ENCODE data around the gene SLC12A7.

Gene SLC12A7

DNA sequence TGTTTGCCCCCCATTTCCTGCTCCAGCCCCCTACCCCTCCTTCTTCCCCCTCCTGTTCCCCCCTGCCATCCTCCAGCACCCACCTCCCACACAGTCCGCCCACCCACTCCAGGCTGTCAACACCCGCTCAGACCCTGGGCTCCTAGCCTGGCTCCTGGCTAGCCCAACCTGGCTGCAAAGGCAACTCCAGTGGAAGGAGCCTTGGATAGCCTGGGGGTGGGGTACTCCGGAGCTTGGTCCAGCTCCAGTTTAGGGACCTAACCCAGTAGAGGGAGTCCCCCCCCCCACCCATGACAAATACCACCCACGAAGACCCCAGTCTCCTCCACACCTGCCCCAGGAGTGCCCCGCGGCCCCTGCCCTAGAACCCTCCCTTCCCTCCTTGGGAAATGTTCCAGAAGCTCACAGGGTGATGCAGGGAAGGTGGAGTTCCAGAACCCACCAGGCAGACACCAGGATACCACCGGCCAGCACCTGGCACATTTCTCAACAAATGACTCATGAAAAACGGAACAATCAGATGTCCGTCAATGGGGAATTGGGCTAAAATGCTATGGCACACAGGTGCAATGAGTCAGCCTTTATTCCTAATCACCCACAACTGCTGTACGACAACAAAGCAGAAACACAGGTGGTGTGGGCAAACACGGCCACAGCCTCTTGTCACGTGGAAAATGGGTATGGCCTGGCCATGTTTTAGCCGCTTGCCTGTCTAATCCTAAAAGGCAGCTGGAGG, 901 bp upstream of the SLC12A7 start:
- no peaks in the 10 kb centered on the region for H3K27me3 ChIP-seq (ENCODE audit: control insufficient read depth in 2 of 2, insufficient read depth in 2 of 2, low read length in 2 of 2)
- no peaks in the 10 kb centered on the region for H3K36me3 ChIP-seq (ENCODE audit: control insufficient read depth in 2 of 2, insufficient read depth in 2 of 2, low read length in 2 of 2)
- no peak overlapping the region for H3K9ac ChIP-seq (ENCODE audit: low read depth in 1 of 2, low read length in 2 of 2)
- H3K4me1 ChIP-seq (ENCODE audit: control insufficient read depth in 2 of 2, insufficient read depth in 2 of 2, low read length in 2 of 2): peaks cover 26% of the 10 kb centered on the region in 2 donors
- no peak overlapping the region for H3K27ac ChIP-seq (ENCODE audit: low read depth in 2 of 2, low read length in 2 of 2)
- no peaks in the 10 kb centered on the region for H3K9me3 ChIP-seq (ENCODE audit: control insufficient read depth in 2 of 2, low read length in 2 of 2)
- no peak overlapping the region for H3K4me3 ChIP-seq (ENCODE audit: low read length in 2 of 2)

DNA sequence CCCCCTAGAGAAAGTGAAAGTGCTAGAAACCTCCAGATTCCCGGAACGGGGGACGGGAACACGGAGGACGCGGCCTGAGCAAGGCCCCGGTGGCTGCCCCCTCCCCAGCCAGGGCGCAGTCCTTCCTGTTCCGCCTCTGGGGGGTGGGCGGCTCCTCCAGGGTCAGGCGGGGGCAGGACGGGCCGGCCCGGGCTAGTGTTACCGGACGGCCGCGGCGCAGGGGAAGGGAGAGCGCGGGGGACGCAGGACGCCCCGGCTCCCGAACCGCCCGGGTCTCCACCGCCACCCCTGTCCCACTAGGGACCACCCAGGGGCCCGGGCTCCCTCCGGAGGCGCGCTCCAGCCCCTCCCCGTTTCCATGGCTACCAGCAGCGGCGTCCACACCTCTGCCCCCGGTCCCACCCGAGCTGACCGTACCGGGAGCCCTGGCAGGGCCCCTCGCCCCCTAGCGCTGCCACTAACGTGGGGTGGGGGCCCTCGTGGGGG, 579 bp downstream of the SLC12A7 start:
- no peaks in the 10 kb centered on the region for H3K9me3 ChIP-seq (ENCODE audit: control insufficient read depth in 2 of 2, low read length in 2 of 2)

DNA sequence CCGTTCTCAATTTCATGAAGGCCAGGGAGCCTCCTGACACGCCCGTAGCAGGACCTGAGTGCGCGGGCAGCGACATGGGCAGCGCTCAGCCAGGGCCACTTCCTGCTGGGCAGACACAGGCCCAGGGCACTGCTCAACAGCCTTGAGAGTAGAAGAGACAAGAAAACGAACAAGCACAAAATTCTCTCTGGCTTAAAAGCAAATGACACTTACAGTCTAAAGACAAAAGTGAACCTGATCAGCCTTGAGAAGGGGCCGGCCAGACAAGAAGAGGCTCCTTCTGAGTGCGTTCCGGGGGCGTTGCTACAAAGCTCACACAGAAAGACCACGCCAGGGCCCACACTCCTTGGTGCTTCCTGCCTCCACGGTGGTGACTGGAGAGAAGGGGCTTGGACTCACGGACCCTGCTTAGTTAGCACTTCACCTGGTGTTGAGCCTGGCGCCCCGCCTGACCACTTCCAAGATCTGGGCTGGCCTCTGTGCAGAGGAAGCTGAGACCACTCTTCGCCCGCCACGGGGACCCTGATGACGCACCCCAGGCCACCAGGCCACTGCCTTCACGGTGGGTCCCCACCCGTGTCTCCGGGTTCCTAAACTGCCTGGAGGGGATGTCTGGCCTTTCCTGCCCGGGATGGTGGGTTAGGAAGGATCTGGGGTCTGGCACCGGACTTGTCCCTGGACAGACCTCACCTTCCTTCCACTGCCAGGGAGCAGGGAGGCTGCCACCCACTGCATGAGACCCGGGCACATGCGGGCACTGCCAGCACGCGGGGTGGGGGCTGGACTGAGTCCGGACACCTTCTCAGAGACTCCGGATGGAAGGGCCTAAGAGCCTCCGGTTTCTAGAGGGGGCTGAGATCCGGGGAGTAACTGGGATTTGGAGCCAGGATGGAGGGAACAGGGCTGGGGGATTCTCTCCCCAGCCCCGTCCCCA, 1.3 kb downstream of the SLC12A7 start:
- H3K4me1 ChIP-seq (ENCODE audit: control insufficient read depth in 2 of 2, insufficient read depth in 2 of 2, low read length in 2 of 2): peaks cover 47 to 48% of the 10 kb centered on the region in 2 donors
- no peaks in the 10 kb centered on the region for H3K27me3 ChIP-seq (ENCODE audit: control insufficient read depth in 2 of 2, insufficient read depth in 2 of 2, low read length in 2 of 2)
- peak overlapping the region; percentile 82 to 92 for H3K27ac ChIP-seq (ENCODE audit: low read depth in 2 of 2, low read length in 2 of 2)
- H3K9ac ChIP-seq (ENCODE audit: low read depth in 1 of 2, low read length in 2 of 2): peak overlapping the region; percentile 91 to 95
- peak overlapping the region; percentile 81 to 87 for H3K4me3 ChIP-seq (ENCODE audit: low read length in 2 of 2)
- no peaks in the 10 kb centered on the region for H3K9me3 ChIP-seq (ENCODE audit: control insufficient read depth in 2 of 2, low read length in 2 of 2)
- peaks cover 0 to 2% of the 10 kb centered on the region in 2 donors for H3K36me3 ChIP-seq (ENCODE audit: control insufficient read depth in 2 of 2, insufficient read depth in 2 of 2, low read length in 2 of 2)

More for the DNA sequence above, 579 bp downstream of the SLC12A7 start:
- Histone ChIP-seq H3K36me3 (ENCODE audit: control insufficient read depth in 2 of 2, insufficient read depth in 2 of 2, low read length in 2 of 2) (peaks cover 0 to 2% of the 10 kb centered on the region in 2 donors), H3K4me3 (ENCODE audit: low read length in 2 of 2) (peak overlapping the region; percentile 81 to 87), H3K27ac (ENCODE audit: low read depth in 2 of 2, low read length in 2 of 2) (peak overlapping the region; percentile 82 to 92), H3K4me1 (ENCODE audit: control insufficient read depth in 2 of 2, insufficient read depth in 2 of 2, low read length in 2 of 2) (peaks cover 41% of the 10 kb centered on the region in 2 donors), H3K27me3 (ENCODE audit: control insufficient read depth in 2 of 2, insufficient read depth in 2 of 2, low read length in 2 of 2) (no peaks in the 10 kb centered on the region), H3K9ac (ENCODE audit: low read depth in 1 of 2, low read length in 2 of 2) (peak overlapping the region; percentile 91 to 95)

DNA sequence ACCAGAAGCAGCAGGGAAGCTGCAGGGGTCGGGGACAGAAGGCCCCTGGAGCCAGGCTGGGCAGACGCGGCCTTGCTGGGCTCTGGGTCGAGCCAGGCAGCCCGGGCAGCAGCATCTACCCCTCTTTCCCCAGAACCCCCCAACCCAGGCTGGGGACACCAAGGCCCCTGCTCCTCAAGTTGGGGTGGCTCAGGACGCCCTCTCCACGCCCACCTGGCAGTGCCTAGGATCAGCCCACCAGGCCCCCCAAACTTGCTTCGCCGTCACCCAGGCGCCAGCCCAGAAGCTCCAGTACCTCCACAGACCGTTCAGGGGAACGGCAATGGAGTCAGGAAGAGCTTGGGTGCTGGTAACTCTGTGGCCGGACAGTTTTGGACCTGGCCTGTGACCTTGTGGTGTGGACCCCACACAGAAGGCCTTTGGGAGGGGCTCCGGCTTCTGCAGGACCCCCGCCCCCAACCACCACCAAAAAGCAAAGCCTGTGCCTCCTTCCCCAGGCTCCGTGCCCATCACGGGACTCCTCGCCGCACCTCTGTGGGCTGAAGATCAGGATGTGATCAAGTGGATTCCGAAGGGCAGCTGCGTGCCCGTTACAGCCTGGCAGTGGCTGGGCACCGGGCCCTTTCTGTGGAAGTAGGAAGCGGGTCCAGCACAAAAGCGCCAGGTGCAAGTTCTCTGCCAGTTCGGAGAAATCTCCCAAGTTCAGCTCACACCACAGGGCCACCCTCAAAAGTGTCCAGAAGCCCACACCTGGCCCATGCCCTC, 2.1 kb downstream of the SLC12A7 start:
- Histone ChIP-seq H3K4me3 (ENCODE audit: low read length in 2 of 2) (peak overlapping the region; percentile 81 to 87), H3K27ac (ENCODE audit: low read depth in 2 of 2, low read length in 2 of 2) (peak overlapping the region; percentile 82 to 92), H3K27me3 (ENCODE audit: control insufficient read depth in 2 of 2, insufficient read depth in 2 of 2, low read length in 2 of 2) (no peaks in the 10 kb centered on the region), H3K9me3 (ENCODE audit: control insufficient read depth in 2 of 2, low read length in 2 of 2) (no peaks in the 10 kb centered on the region), H3K4me1 (ENCODE audit: control insufficient read depth in 2 of 2, insufficient read depth in 2 of 2, low read length in 2 of 2) (peaks cover 56 to 57% of the 10 kb centered on the region in 2 donors), H3K9ac (ENCODE audit: low read depth in 1 of 2, low read length in 2 of 2) (peak overlapping the region; percentile 91 to 95), H3K36me3 (ENCODE audit: control insufficient read depth in 2 of 2, insufficient read depth in 2 of 2, low read length in 2 of 2) (peaks cover 0 to 2% of the 10 kb centered on the region in 2 donors)

DNA sequence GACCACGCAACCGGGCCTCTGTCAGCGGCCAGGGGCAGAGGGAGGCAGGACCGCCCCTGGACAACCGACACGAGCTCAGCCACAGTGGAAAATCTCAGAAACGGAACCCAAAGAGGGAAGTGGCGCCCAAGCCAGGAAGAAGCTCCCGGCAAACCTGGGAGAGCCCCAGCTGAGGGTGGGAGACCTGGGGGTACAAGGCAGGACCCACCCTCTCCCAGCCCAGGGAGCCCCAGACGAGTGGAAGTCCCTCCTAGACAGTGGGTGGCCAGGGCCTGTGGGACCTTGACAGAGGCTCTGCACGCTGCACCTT, 3.0 kb downstream of the SLC12A7 start:
- Histone ChIP-seq H3K27me3 (ENCODE audit: control insufficient read depth in 2 of 2, insufficient read depth in 2 of 2, low read length in 2 of 2) (no peaks in the 10 kb centered on the region), H3K9ac (ENCODE audit: low read depth in 1 of 2, low read length in 2 of 2) (peak overlapping the region in 1 of 2 donors; percentile 95), H3K4me1 (ENCODE audit: control insufficient read depth in 2 of 2, insufficient read depth in 2 of 2, low read length in 2 of 2) (peaks cover 65 to 66% of the 10 kb centered on the region in 2 donors), H3K36me3 (ENCODE audit: control insufficient read depth in 2 of 2, insufficient read depth in 2 of 2, low read length in 2 of 2) (peaks cover 0 to 2% of the 10 kb centered on the region in 2 donors), H3K4me3 (ENCODE audit: low read length in 2 of 2) (peak overlapping the region in 1 of 2 donors; percentile 31), H3K9me3 (ENCODE audit: control insufficient read depth in 2 of 2, low read length in 2 of 2) (no peaks in the 10 kb centered on the region), H3K27ac (ENCODE audit: low read depth in 2 of 2, low read length in 2 of 2) (peak overlapping the region; percentile 31 to 92)

DNA sequence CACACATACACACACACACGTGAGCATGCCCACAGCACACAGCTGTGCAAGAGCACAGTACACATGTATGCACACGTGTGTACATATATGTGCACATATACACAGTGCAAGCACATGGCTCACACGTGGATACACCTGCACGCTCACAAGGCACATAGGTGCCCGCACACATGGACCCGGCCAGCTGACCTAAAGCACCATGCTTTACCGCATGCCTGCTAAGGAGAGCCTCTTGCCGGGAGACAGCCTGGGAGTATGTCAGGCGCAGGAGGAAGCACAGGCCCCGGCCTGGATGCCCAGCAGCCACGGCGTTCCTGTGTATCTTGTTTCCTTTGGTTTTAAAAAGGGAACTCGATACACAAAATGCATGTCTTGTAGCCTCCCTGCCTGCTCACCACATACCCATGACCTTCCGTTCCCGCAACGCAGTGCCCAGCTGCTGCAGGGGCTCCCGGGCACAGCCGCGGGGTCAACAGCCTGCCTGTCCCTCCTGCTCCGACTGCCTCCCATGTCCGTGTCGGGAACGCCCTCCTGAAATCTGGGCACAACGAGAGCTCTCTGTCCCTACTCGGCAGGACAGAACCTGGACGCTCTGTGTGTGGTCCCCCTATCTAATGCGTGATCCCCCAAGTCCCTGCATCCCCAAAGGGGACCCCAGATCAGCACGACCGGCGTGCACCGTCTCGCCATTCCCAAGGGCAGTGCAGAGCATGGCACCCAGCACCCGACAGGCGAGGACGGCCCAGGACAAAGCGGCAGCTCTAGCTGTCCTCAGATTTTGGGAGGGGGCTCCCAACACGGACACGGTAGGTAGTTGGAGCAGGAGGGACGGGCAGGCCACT, 3.6 kb downstream of the SLC12A7 start:
- H3K27ac ChIP-seq (ENCODE audit: low read depth in 2 of 2, low read length in 2 of 2): peak overlapping the region; percentile 92 to 95
- H3K9ac ChIP-seq (ENCODE audit: low read depth in 1 of 2, low read length in 2 of 2): peak overlapping the region in 1 of 2 donors; percentile 95
- H3K36me3 ChIP-seq (ENCODE audit: control insufficient read depth in 2 of 2, insufficient read depth in 2 of 2, low read length in 2 of 2): peaks cover 0 to 2% of the 10 kb centered on the region in 2 donors
- H3K4me1 ChIP-seq (ENCODE audit: control insufficient read depth in 2 of 2, insufficient read depth in 2 of 2, low read length in 2 of 2): peaks cover 70 to 71% of the 10 kb centered on the region in 2 donors
- H3K27me3 ChIP-seq (ENCODE audit: control insufficient read depth in 2 of 2, insufficient read depth in 2 of 2, low read length in 2 of 2): no peaks in the 10 kb centered on the region
- no peaks in the 10 kb centered on the region for H3K9me3 ChIP-seq (ENCODE audit: control insufficient read depth in 2 of 2, low read length in 2 of 2)
- peak overlapping the region in 1 of 2 donors; percentile 42 for H3K4me3 ChIP-seq (ENCODE audit: low read length in 2 of 2)

DNA sequence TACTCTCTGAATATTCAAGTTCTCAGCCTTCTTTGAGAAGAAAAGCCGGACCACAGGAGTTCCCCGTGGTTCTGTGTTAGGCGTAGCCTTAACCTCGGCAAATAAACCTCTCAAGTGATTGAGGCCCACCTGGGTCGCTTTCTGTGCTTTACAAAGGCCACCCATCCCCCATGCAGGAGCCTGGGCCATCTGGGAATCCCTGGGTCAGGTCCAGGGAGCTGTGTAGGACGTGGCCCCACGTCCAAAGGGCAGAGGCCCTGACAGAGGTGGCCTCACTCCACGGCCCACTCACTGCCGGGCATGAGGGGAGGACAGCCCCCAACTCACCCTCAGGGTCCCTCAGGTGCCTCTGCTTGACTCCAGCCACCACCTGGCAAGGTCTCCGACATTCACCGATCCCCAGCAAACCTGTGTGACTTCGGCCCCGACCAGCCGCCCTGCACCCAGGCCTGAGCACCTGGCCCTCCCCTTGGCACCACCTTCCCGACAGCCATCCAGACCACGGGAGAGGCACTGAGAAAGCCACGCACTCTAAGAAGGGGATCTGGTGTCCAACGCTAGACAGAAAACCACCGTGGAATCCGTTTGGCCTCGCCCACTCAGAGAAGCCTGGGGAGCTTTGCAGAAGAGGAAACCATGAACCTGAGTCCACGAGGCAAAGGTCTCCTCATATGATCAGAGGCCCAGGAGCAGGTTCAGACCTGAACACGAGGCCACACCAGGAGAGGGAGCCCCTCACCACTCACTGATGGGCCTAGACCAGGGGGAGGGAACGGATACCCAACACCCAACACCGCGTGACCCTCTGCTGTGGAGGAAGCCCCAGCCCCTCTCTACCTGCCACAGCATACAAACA, 4.5 kb downstream of the SLC12A7 start:
- Histone ChIP-seq H3K4me3 (ENCODE audit: low read length in 2 of 2) (peak overlapping the region; percentile 38 to 42), H3K27ac (ENCODE audit: low read depth in 2 of 2, low read length in 2 of 2) (peak overlapping the region; percentile 92 to 95), H3K9me3 (ENCODE audit: control insufficient read depth in 2 of 2, low read length in 2 of 2) (no peaks in the 10 kb centered on the region), H3K27me3 (ENCODE audit: control insufficient read depth in 2 of 2, insufficient read depth in 2 of 2, low read length in 2 of 2) (no peaks in the 10 kb centered on the region), H3K9ac (ENCODE audit: low read depth in 1 of 2, low read length in 2 of 2) (peak overlapping the region; percentile 41 to 60), H3K36me3 (ENCODE audit: control insufficient read depth in 2 of 2, insufficient read depth in 2 of 2, low read length in 2 of 2) (peaks cover 0 to 2% of the 10 kb centered on the region in 2 donors), H3K4me1 (ENCODE audit: control insufficient read depth in 2 of 2, insufficient read depth in 2 of 2, low read length in 2 of 2) (peaks cover 79 to 80% of the 10 kb centered on the region in 2 donors)

DNA sequence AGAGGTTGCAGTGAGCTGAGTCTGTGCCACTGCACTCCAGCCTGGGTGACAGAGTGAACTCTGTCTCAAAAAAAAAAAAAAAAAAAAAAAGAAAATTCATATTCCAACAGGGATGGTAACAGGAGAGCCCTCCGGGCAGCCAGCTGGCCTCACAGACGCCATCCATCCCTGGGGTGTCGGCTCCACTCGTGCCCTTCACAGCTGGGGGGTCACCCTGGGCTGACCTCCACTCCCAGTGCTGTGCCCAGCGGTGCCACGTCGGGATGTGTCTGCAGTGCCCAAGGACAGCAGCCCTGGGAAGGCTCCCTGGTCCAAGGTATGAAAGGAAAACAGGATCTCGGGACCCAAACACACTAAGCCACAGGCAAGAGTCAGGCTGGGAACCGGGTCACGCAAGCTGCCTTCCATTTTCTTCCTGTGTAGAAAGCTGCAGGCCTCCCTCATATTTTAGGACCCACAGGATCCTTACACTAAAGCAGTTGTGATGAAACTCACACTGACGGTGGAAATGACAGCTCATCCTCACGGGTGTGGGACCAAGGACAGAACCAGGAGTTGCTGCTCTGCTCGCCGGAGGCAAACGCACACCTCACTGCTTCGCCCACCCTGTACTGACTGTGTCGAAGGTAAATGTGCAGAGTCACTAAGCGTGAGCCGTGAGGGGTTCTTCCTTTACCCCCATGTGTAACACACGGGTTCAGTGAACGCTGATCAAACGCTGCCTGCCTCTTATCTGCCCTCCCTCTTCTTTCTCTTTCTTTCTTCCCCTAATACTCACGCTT, 5.3 kb downstream of the SLC12A7 start:
- H3K4me1 ChIP-seq (ENCODE audit: control insufficient read depth in 2 of 2, insufficient read depth in 2 of 2, low read length in 2 of 2): peaks cover 86 to 87% of the 10 kb centered on the region in 2 donors
- H3K9ac ChIP-seq (ENCODE audit: low read depth in 1 of 2, low read length in 2 of 2): peak overlapping the region; percentile 41 to 60
- H3K36me3 ChIP-seq (ENCODE audit: control insufficient read depth in 2 of 2, insufficient read depth in 2 of 2, low read length in 2 of 2): peaks cover 0 to 2% of the 10 kb centered on the region in 2 donors
- H3K9me3 ChIP-seq (ENCODE audit: control insufficient read depth in 2 of 2, low read length in 2 of 2): no peaks in the 10 kb centered on the region
- no peaks in the 10 kb centered on the region for H3K27me3 ChIP-seq (ENCODE audit: control insufficient read depth in 2 of 2, insufficient read depth in 2 of 2, low read length in 2 of 2)
- peak overlapping the region; percentile 92 to 95 for H3K27ac ChIP-seq (ENCODE audit: low read depth in 2 of 2, low read length in 2 of 2)
- peak overlapping the region; percentile 38 to 41 for H3K4me3 ChIP-seq (ENCODE audit: low read length in 2 of 2)

All from mucosa of rectum (tissue), 2 donors.